ENCODE measurements around the gene PMF1. TPM values are rescaled to one million over a fixed set of nuclear protein-coding genes. Genes with fewer than 3 reads are reported as not detected.

The PMF1 gene
- total and polyA plus RNA-seq, 8 donors = 15.8 to 79.7 (median 23.6) TPM

DNA sequence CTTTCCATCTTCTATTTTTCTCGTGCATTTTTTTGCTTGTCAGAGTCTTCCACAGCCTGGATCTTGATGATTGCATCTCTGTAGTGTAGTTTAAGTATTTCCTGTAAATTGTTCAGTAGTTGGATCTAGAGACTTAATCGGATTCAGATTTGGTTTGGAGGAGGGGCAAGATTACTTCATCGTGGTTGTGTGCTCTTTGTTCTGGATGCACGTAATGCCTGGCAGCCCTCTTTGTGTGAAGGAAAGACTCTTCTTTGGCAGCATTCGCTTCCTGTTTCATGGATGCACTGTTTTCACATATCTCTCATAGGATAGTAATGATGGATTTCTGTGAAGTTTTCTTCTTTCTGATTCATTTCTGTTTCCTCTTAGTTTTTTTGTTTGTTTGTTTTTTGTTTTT, 45.3 kb upstream of the PMF1 start:
- Histone ChIP-seq H3K4me3 (no peak overlapping the region), H3K27ac (no peak overlapping the region), H3K9me3 (no peaks in the 10 kb centered on the region), H3K27me3 (no peaks in the 10 kb centered on the region), H3K36me3 (no peaks in the 10 kb centered on the region), H3K4me1 (no peaks in the 10 kb centered on the region)
- ATAC-seq = no peak
- DNase-seq = no peak
- WGBS, 2 donors = 75 to 77% methylated on average over 5 of the region's 5 CpGs
- no peak for FAIRE-seq
- TF ChIP-seq, protein P1, sequence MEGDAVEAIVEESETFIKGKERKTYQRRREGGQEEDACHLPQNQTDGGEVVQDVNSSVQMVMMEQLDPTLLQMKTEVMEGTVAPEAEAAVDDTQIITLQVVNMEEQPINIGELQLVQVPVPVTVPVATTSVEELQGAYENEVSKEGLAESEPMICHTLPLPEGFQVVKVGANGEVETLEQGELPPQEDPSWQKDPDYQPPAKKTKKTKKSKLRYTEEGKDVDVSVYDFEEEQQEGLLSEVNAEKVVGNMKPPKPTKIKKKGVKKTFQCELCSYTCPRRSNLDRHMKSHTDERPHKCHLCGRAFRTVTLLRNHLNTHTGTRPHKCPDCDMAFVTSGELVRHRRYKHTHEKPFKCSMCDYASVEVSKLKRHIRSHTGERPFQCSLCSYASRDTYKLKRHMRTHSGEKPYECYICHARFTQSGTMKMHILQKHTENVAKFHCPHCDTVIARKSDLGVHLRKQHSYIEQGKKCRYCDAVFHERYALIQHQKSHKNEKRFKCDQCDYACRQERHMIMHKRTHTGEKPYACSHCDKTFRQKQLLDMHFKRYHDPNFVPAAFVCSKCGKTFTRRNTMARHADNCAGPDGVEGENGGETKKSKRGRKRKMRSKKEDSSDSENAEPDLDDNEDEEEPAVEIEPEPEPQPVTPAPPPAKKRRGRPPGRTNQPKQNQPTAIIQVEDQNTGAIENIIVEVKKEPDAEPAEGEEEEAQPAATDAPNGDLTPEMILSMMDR (IDR thresholded peaks at IDR 0.05) = no peak
- intact Hi-C loops (cut with DNase I) = no loop called here

DNA sequence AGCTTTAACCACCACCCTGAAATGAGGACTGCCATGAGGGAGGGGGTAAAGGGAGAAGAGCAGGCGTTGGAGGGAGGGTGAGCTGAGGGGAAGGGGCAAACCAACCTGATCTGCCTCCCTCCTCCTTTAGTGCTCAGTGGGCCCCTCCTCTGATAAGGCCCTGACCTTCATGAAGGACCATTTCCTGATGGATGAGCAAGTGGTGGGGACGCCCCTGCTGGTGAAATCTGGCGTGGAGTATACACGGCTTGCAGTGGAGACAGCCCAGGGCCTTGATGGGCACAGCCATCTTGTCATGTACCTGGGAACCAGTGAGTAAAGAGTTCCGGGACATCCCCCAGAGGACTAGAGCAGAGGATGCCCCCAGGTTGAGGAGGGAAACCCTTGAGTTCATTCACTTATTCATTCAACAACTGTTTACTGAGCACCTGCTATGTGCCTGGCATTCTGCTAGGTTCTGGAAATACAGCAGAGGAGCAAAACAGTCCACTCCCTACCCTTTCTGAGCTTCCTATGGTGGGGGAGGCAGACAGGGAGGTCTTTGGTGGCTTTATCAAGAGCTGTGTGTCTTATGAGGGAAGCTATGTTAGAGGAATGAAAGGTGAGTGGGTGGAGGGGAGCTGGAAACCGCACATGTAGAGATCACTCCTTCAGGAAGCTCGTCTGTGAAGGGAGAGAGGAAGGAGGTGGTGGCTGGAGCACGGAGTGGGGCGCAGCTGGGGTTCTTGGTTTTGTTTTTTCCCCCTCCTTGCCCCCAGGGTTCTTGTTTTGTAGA, 39.9 kb upstream of the PMF1 start:
- no peak for DNase-seq
- Histone ChIP-seq H3K4me3 (no peak overlapping the region), H3K4me1 (no peaks in the 10 kb centered on the region), H3K27me3 (no peaks in the 10 kb centered on the region), H3K27ac (no peak overlapping the region), H3K36me3 (no peaks in the 10 kb centered on the region), H3K9me3 (no peaks in the 10 kb centered on the region)
- no peak for ATAC-seq
- intact Hi-C loops (cut with DNase I) = no loop called here
- TF ChIP-seq, protein P1 (IDR thresholded peaks at IDR 0.05) = no peak
- WGBS, 2 donors = 78 to 82% methylated on average over 9 of the region's 9 CpGs
- no peak for FAIRE-seq

DNA sequence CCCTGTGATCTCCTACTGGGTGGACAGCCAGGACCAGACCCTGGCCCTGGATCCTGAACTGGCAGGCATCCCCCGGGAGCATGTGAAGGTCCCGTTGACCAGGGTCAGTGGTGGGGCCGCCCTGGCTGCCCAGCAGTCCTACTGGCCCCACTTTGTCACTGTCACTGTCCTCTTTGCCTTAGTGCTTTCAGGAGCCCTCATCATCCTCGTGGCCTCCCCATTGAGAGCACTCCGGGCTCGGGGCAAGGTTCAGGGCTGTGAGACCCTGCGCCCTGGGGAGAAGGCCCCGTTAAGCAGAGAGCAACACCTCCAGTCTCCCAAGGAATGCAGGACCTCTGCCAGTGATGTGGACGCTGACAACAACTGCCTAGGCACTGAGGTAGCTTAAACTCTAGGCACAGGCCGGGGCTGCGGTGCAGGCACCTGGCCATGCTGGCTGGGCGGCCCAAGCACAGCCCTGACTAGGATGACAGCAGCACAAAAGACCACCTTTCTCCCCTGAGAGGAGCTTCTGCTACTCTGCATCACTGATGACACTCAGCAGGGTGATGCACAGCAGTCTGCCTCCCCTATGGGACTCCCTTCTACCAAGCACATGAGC, 36.1 kb upstream of the PMF1 start:
- DNase-seq = no peak
- ATAC-seq = no peak
- H3K36me3 ChIP-seq = no peaks in the 10 kb centered on the region
- 76 to 81% methylated on average over 12 of the region's 12 CpGs for WGBS, 2 donors
- intact Hi-C loops (cut with DNase I) = no loop called here
- no peaks in the 10 kb centered on the region for H3K4me1 ChIP-seq
- FAIRE-seq = no peak
- no peaks in the 10 kb centered on the region for H3K9me3 ChIP-seq
- TF ChIP-seq, protein P1 (IDR thresholded peaks at IDR 0.05) = no peak
- H3K27me3 ChIP-seq = no peaks in the 10 kb centered on the region
- H3K4me3 ChIP-seq = no peak overlapping the region
- no peak overlapping the region for H3K27ac ChIP-seq

DNA sequence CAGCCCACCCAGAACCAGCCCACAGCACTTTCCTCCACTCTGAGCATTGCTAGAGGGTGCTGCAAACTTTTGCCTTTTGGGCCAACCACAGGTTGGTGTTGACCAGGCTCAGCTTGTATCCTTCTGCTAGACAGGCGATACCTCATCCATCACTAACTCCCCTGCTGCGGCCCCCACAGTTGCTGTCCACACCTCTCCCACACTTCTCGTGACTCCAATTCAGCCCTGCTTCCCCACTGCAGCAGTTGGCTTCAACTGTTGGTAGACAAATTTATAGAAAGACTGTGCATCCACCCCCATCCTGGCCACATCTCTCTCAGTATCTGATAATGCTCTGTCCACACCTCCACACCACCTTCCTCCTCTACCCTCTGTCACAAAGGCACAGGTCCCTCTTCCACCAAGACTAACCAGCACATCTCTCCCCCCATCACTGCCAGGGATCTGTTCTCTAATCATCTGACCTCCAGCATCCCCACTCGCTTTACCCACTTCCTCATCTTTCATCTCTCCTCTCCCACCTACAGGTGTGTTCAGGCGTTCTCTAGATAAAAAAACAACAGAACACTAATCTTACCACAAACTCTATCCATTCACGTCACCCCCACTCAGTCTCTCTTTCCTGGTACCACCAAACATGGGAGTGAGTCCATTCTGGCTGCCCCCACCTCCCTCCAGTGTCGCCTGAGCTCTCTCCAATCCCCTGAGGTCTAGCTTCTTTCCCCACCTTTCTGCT, 34.7 kb upstream of the PMF1 start:
- no peak for FAIRE-seq
- Histone ChIP-seq H3K27me3 (no peaks in the 10 kb centered on the region), H3K9me3 (no peaks in the 10 kb centered on the region), H3K27ac (no peak overlapping the region), H3K4me1 (no peaks in the 10 kb centered on the region), H3K36me3 (no peaks in the 10 kb centered on the region), H3K4me3 (no peak overlapping the region)
- intact Hi-C loops (cut with DNase I) = no loop called here
- ATAC-seq = no peak
- no peak for DNase-seq
- 76 to 81% methylated on average over 7 of the region's 7 CpGs for WGBS, 2 donors
- TF ChIP-seq, protein P1 (IDR thresholded peaks at IDR 0.05) = no peak

All from pancreas (tissue), 10 donors.